BE2C (cell line): ENCODE data around the gene PPP1R7. TPM values are rescaled to one million over a fixed set of nuclear protein-coding genes. Genes with fewer than 3 reads are reported as not detected.
"Not testable (repeated sequence)": the region's sequence is repeated elsewhere in the genome, so short reads cannot be mapped to it uniquely, and the experiment has no call there.

ENCODE experiments used
- DNase-seq: peaks from one replicate; pipeline ENCODE4 v3.0.0-alpha.2; 2020
- H3K27me3 ChIP-seq: fragments of 250-450 bp; sonication (Bioruptor Pico); 2 replicates; pipeline ENCODE4 v1.5.1; 2020; ENCODE audit warnings: mild to moderate bottlenecking
- H3K36me3 ChIP-seq: fragments of 250-450 bp; sonication (Bioruptor Pico); 2 replicates; pipeline ENCODE4 v1.5.1; 2020; ENCODE audit warnings: mild to moderate bottlenecking
- H3K4me1 ChIP-seq: fragments of 250-450 bp; sonication (Bioruptor Pico); 2 replicates; pipeline ENCODE4 v1.5.1; 2020
- H3K4me3 ChIP-seq: 2 replicates; pipeline ENCODE4 v1.5.1; 2011; ENCODE audit warnings: low read depth, low read length
- H3K9me3 ChIP-seq: fragments of 250-450 bp; sonication (Bioruptor Pico); 2 replicates; pipeline ENCODE4 v1.5.1; 2020
- polyA plus RNA-seq: library from polyadenylated mRNA; unstranded; fragments of >200 nt; gene quantifications from one replicate; pipeline ENCODE4 v1.2.1, GENCODE V29; 2012; ENCODE audit warnings: low read depth, missing spikeins; ENCODE audit not compliant: insufficient read length, insufficient read depth
- TF ChIP-seq, protein P1 (sequence below): IDR thresholded peaks from 2 replicates; pipeline ENCODE4 v1.5.1; 2012; ENCODE audit warnings: mild to moderate bottlenecking, low read depth, low read length

PPP1R7 gene, protein sequence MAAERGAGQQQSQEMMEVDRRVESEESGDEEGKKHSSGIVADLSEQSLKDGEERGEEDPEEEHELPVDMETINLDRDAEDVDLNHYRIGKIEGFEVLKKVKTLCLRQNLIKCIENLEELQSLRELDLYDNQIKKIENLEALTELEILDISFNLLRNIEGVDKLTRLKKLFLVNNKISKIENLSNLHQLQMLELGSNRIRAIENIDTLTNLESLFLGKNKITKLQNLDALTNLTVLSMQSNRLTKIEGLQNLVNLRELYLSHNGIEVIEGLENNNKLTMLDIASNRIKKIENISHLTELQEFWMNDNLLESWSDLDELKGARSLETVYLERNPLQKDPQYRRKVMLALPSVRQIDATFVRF
- 185 TPM for polyA plus RNA-seq

DNA sequence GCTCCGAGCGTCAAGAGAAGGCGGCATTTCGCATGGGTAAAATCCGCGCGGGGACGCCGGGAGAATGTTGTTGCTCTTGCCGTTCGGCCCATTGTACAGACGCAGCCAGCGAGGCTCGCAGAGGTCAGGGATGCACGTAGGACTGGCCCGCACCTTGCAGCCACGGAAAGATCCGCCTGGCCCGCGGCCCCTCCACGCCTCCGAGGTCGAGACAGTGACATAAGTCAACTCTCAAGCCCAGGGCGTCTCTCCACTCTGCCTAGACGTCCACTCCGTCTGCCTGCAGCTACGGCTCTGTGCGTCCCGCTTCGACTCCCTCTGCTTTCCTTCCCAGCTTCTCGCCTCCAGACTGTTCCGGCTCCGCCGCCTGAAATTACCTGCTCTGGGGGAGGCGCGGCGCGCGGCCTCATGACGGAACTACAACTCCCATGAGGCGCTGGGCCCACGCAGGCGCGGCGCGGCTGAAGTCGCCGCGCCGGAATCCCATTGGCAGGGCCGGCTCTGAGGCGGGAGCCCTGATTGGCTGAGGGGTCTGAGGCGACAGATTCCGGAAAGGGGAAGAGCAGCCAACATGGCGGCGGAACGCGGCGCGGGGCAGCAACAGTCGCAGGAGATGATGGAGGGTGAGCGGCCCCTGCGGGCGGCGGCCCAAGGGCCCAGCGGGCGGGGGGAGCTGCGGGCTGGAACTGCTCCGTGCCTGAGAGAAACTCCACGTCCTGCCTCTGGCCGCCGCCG is at the start of gene PPP1R7:
Gene PPP1R7, plus strand, starts transcription at position 543 of the 735 bp plus-strand sequence. Its CDS starts 29 bp downstream, at position 572.
- H3K36me3 ChIP-seq: no peaks in the 10 kb centered on the region; the same call in 1 of the 2 replicates
- no peaks in the 10 kb centered on the region for H3K9me3 ChIP-seq
- TF ChIP-seq, protein P1, sequence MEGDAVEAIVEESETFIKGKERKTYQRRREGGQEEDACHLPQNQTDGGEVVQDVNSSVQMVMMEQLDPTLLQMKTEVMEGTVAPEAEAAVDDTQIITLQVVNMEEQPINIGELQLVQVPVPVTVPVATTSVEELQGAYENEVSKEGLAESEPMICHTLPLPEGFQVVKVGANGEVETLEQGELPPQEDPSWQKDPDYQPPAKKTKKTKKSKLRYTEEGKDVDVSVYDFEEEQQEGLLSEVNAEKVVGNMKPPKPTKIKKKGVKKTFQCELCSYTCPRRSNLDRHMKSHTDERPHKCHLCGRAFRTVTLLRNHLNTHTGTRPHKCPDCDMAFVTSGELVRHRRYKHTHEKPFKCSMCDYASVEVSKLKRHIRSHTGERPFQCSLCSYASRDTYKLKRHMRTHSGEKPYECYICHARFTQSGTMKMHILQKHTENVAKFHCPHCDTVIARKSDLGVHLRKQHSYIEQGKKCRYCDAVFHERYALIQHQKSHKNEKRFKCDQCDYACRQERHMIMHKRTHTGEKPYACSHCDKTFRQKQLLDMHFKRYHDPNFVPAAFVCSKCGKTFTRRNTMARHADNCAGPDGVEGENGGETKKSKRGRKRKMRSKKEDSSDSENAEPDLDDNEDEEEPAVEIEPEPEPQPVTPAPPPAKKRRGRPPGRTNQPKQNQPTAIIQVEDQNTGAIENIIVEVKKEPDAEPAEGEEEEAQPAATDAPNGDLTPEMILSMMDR: no peak; the same call in 1 of the 2 replicates
- no peaks in the 10 kb centered on the region for H3K27me3 ChIP-seq
- H3K4me3 ChIP-seq: peak within 1 kb of the TSS; percentile 82
- H3K4me1 ChIP-seq: no peaks in the 10 kb centered on the region
- peak; percentile 97 for DNase-seq

DNA sequence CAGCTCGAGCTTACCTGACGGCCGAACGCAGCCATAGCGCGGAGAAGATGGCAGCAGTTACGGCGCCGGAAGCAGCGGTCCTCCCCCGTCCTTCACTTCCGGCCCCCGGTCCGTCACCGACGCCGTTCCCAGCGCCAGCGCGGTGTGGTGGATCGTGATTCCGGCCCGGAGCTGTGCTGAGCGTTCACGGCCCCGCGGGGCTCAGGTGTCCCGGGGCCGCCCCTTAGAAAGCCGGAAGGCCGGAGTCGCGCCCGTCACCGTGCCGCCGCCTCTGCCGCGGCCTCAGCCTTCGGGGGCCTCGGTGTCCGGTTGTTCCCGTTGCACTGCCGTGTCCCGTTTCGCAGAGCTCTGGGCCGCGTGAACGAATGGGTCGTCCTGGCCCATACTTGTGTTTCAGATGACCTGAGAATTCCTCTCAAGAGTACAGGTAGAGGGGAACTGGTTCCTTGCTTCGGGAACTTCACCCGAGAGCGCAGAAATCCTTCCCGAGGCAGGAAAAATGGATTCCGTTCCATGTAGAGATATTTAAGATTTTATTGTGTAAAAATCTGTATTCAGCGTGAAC is 47.9 kb upstream of the PPP1R7 start, which contains the start of gene MTERF4:
Gene MTERF4, minus strand, starts transcription at position 49 of the 565 bp plus-strand sequence. Its CDS starts 14 bp downstream, at position 35.
- peak; percentile 91 for DNase-seq
- H3K27me3 ChIP-seq: no peaks in the 10 kb centered on the region
- H3K9me3 ChIP-seq: no peaks in the 10 kb centered on the region
- peaks cover 16% of the 10 kb centered on the region for H3K36me3 ChIP-seq
- TF ChIP-seq, protein P1: no peak
- H3K4me1 ChIP-seq: no peaks in the 10 kb centered on the region
- H3K4me3 ChIP-seq: peak within 1 kb of the TSS; percentile 84

DNA sequence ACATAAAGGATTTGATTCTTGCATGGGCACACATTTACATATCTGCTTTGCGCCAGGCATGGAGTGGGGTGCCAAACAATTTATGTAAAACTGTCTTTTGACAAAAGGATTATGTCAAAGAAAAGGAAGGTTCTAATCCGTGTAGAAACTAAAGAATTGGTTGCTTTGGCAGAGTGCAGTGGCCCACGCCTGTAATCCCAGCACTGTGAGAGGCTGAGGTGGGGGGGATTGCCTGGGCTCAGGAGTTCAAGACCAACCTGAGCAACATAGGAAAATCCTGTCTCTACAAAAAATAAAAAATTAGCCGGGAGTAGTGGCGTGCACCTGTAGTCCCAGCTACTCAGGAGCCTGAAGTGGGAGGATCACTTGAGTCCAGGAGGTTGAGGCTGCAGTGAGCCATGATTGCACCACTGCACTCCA is 47.1 kb upstream of the PPP1R7 start:
- no peaks in the 10 kb centered on the region for H3K4me1 ChIP-seq
- H3K4me3 ChIP-seq: peak overlapping the region; percentile 84
- TF ChIP-seq, protein P1: no peak
- no peaks in the 10 kb centered on the region for H3K9me3 ChIP-seq
- DNase-seq: no peak
- no peaks in the 10 kb centered on the region for H3K27me3 ChIP-seq
- peaks cover 12% of the 10 kb centered on the region for H3K36me3 ChIP-seq

DNA sequence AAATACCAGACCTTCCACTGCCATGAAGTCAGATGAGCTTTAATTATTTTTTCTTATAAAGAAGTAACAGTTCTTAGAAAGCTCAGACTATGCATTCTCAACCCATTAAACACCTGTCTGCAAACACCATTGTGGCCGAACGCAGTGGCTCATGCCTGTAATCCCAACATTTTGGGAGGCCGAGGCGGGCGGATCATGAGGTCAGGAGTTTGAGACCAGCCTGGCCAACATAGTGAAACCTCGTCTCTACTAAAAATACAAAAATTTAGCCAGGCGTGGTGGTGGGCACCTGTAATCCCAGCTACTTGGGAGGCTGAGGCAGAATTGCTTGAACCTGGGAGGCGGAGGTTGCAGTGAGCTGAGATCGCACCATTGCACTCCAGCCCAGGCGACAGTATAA is 45.7 kb upstream of the PPP1R7 start:
- H3K4me3 ChIP-seq, DNase-seq, H3K4me1 ChIP-seq, H3K27me3 ChIP-seq, H3K9me3 ChIP-seq, H3K36me3 ChIP-seq: not testable (repeated sequence)

DNA sequence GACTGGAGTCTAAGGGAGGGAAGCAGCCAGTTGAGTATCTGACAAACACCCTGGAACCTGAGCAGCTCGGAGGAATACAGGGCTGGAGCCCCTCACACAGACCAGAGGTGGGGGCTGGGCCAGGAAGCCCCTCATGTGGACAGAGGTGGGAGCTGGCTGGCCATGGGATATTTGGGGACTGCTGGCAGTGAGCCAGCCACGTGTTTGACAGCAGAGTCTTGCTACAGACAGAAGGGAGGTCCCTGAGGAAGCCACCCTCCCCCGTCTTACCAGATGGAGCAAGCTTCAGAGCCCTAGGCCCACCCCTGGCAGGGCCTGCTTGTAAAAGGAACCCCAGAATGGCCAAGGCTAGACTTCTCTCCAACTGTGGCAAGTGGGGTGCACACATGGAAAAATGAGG is 44.6 kb upstream of the PPP1R7 start:
- H3K36me3 ChIP-seq: peaks cover 6% of the 10 kb centered on the region
- H3K27me3 ChIP-seq: no peaks in the 10 kb centered on the region
- no peak for DNase-seq
- no peaks in the 10 kb centered on the region for H3K4me1 ChIP-seq
- H3K9me3 ChIP-seq: no peaks in the 10 kb centered on the region
- H3K4me3 ChIP-seq: no peak overlapping the region
- TF ChIP-seq, protein P1: no peak

DNA sequence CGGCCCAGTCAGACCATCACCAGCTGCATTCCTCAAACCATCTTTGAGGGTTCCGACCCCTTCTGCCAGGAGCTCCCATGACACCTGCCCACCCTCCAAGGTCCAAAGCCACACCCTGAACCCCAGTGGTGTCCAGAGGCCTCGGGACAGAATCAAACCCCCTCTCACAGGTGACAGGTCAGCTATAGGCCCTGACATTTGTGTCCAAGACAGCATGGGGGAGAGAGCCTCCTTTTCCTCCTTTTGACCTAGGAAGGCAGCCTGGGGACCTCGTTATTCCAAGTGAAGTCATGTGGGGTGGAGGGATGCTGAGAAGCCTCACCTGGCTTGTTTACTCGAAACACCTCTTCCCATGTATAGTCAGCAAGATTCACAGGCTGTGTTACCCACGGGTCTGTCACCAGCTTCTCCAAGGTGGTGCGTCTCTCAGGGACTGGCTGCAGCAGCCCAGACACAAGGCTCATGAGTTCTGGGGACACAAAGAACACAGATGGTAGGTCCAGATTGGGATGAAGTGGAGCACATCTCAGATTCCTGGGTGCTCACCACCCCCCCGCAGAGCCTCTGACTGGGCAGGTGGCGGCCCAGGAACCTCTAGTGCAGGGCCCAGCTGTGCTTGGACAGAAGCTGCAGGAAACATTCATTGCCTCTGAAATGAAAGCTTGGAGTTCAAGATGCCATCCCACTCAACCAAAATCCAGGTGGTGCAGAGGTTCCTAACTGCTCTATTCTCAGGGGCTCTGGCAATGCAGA is 43.1 kb upstream of the PPP1R7 start:
- H3K4me1 ChIP-seq: no peaks in the 10 kb centered on the region
- H3K4me3 ChIP-seq: no peak overlapping the region
- peaks cover 6% of the 10 kb centered on the region for H3K36me3 ChIP-seq
- H3K9me3 ChIP-seq: no peaks in the 10 kb centered on the region
- TF ChIP-seq, protein P1: no peak
- no peaks in the 10 kb centered on the region for H3K27me3 ChIP-seq
- no peak for DNase-seq
